ENCODE measurements around the gene EXOC1. TPM values are rescaled to one million over a fixed set of nuclear protein-coding genes. Genes with fewer than 3 reads are reported as not detected.

EXOC1 gene
- total and polyA plus RNA-seq, 3 donors from 2014 or later: 29.4 to 46.4 (median 40.4) TPM

- no peaks in the 10 kb centered on the region for H3K27me3 ChIP-seq
- H3K27ac ChIP-seq: no peak overlapping the region
- H3K4me3 ChIP-seq: no peak overlapping the region
- H3K36me3 ChIP-seq (ENCODE audit: low read depth, missing control alignments): no peaks in the 10 kb centered on the region
- no peak for DNase-seq
- intact Hi-C loops (cut with DNase I; ENCODE audit: low total_unique reads): no loop called here
- no peak for TF ChIP-seq POLR2A (IDR thresholded peaks at IDR 0.05)
- TF ChIP-seq CTCF (IDR thresholded peaks at IDR 0.05): no peak
- no peaks in the 10 kb centered on the region for H3K4me1 ChIP-seq
- no peaks in the 10 kb centered on the region for H3K9me3 ChIP-seq
Measured at GRCh38 chr4:55826986-55827385, 26.5 kb upstream of the EXOC1 start.

GRCh38 chr4:55827582-55827981, 25.9 kb upstream of the EXOC1 start:
- no peak for TF ChIP-seq CTCF (IDR thresholded peaks at IDR 0.05)
- no peak for TF ChIP-seq POLR2A (IDR thresholded peaks at IDR 0.05)
- Histone ChIP-seq H3K27me3 (no peaks in the 10 kb centered on the region), H3K4me3 (no peak overlapping the region), H3K9me3 (no peaks in the 10 kb centered on the region), H3K27ac (no peak overlapping the region), H3K36me3 (ENCODE audit: low read depth, missing control alignments) (no peaks in the 10 kb centered on the region), H3K4me1 (no peaks in the 10 kb centered on the region)
- 56 to 72% methylated on average over 2 of the region's 2 CpGs for WGBS, 2 donors
- no peak for DNase-seq
- intact Hi-C loops (cut with DNase I; ENCODE audit: low total_unique reads): no loop called here

GRCh38 chr4:55830048-55830447, 23.4 kb upstream of the EXOC1 start:
- TF ChIP-seq POLR2A (IDR thresholded peaks at IDR 0.05) (no peak), CTCF (IDR thresholded peaks at IDR 0.05) (no peak)
- H3K4me3 ChIP-seq: no peak overlapping the region
- H3K9me3 ChIP-seq: no peaks in the 10 kb centered on the region
- DNase-seq: no peak
- 46 to 54% methylated on average over 3 of the region's 3 CpGs for WGBS, 2 donors
- no peak overlapping the region for H3K27ac ChIP-seq
- no peaks in the 10 kb centered on the region for H3K4me1 ChIP-seq
- H3K36me3 ChIP-seq (ENCODE audit: low read depth, missing control alignments): no peaks in the 10 kb centered on the region
- H3K27me3 ChIP-seq: no peaks in the 10 kb centered on the region
- intact Hi-C loops (cut with DNase I; ENCODE audit: low total_unique reads): no loop called here

- 62 to 66% methylated on average over 4 of the region's 4 CpGs for WGBS, 2 donors
- TF ChIP-seq CTCF (IDR thresholded peaks at IDR 0.05) (no peak), POLR2A (IDR thresholded peaks at IDR 0.05) (no peak)
- Histone ChIP-seq H3K36me3 (ENCODE audit: low read depth, missing control alignments) (no peaks in the 10 kb centered on the region), H3K4me1 (no peaks in the 10 kb centered on the region), H3K9me3 (no peaks in the 10 kb centered on the region), H3K27ac (no peak overlapping the region), H3K27me3 (no peaks in the 10 kb centered on the region), H3K4me3 (no peak overlapping the region)
- no peak for DNase-seq
- intact Hi-C loops (cut with DNase I; ENCODE audit: low total_unique reads): no loop called here
Measured at GRCh38 chr4:55830716-55831115, 22.7 kb upstream of the EXOC1 start.

- 90 to 91% methylated on average over 3 of the region's 3 CpGs for WGBS, 2 donors
- no peaks in the 10 kb centered on the region for H3K4me1 ChIP-seq
- no peaks in the 10 kb centered on the region for H3K9me3 ChIP-seq
- H3K36me3 ChIP-seq (ENCODE audit: low read depth, missing control alignments): no peaks in the 10 kb centered on the region
- intact Hi-C loops (cut with DNase I; ENCODE audit: low total_unique reads): no loop called here
- H3K27ac ChIP-seq: no peak overlapping the region
- H3K27me3 ChIP-seq: no peaks in the 10 kb centered on the region
- H3K4me3 ChIP-seq: no peak overlapping the region
- TF ChIP-seq POLR2A (IDR thresholded peaks at IDR 0.05) (no peak), CTCF (IDR thresholded peaks at IDR 0.05) (no peak)
- no peak for DNase-seq
Measured at GRCh38 chr4:55834086-55834795, 19.2 kb upstream of the EXOC1 start.

Measured in testis (tissue), 3 donors.